HepG2 (cell line): ENCODE results near the gene ZMYND8. TPM values are rescaled to one million over a fixed set of nuclear protein-coding genes. Genes with fewer than 3 reads are reported as not detected.

Experiments
- E2F5 ChIP-seq: sonication (generic); formaldehyde crosslinking; conservative IDR thresholded peaks from 2 replicates; pipeline ENCODE4 v1.4.0; 2020; ENCODE audit warnings: missing genetic modification reagents
- ELF1 ChIP-seq: sonication (generic); formaldehyde crosslinking; IDR thresholded peaks from 2 replicates; pipeline ENCODE4 v1.4.0; 2020; ENCODE audit warnings: missing genetic modification reagents
- FOXA3 ChIP-seq: IDR thresholded peaks from 2 replicates; pipeline ENCODE4 v1.6.1; 2016; ENCODE audit warnings: missing genetic modification reagents, missing compliant biosample characterization
- HNF1A ChIP-seq, 2 experiments: sonication (generic) in 1 of 2; formaldehyde crosslinking in 1 of 2; IDR thresholded peaks; 2 replicates each; pipeline versions ENCODE4 v1.4.0 to v1.6.1; 2016 to 2020; ENCODE audit warnings: borderline replicate concordance in 1 of 2, low read depth in 1 of 2, mild to moderate bottlenecking in 1 of 2, missing genetic modification reagents in 1 of 2
- IKZF5 ChIP-seq: IDR thresholded peaks from 2 replicates; pipeline ENCODE4 v1.6.1; 2018; ENCODE audit warnings: missing genetic modification reagents, mild to moderate bottlenecking, missing compliant biosample characterization
- KDM2A ChIP-seq: sonication (generic); formaldehyde crosslinking; IDR thresholded peaks from 2 replicates; pipeline ENCODE4 v1.4.0; 2020; ENCODE audit warnings: low read depth, missing genetic modification reagents, borderline replicate concordance
- NFYB ChIP-seq: sonication (generic); formaldehyde crosslinking; IDR thresholded peaks from 2 replicates; pipeline ENCODE4 v1.4.0; 2020; ENCODE audit warnings: missing genetic modification reagents
- NR2F2 ChIP-seq: IDR thresholded peaks from 2 replicates; pipeline ENCODE4 v1.6.1; 2012; ENCODE audit warnings: low read depth, inconsistent platforms, borderline replicate concordance
- PHF8 ChIP-seq: sonication (generic); formaldehyde crosslinking; IDR thresholded peaks from 2 replicates; pipeline ENCODE4 v1.5.0; 2020; ENCODE audit warnings: missing genetic modification reagents
- SOX13 ChIP-seq, 3 experiments: fragments of 450-650 bp in 1 of 3; sonication (generic) in 1 of 3; formaldehyde crosslinking in 1 of 3; IDR thresholded peaks in 2 of 3; conservative IDR thresholded peaks in 1 of 3; 2 replicates each; pipeline versions ENCODE4 v1.5.0 to v1.6.1; 2016 to 2020; ENCODE audit warnings: antibody characterized with exemption in 1 of 3, mild to moderate bottlenecking in 1 of 3, missing compliant biosample characterization in 1 of 3, missing genetic modification reagents in 1 of 3, moderate library complexity in 1 of 3
- SRY ChIP-seq: sonication (generic); formaldehyde crosslinking; IDR thresholded peaks from 2 replicates; pipeline ENCODE4 v1.8.0; 2022; ENCODE audit warnings: mild to moderate bottlenecking, missing genetic modification reagents
- WIZ ChIP-seq: sonication (generic); formaldehyde crosslinking; IDR thresholded peaks from 2 replicates; pipeline ENCODE4 v1.5.1; 2020; ENCODE audit warnings: mild to moderate bottlenecking, missing genetic modification reagents
- ZNF451 ChIP-seq: sonication (generic); formaldehyde crosslinking; IDR thresholded peaks from 2 replicates; pipeline ENCODE4 v1.5.0; 2020; ENCODE audit warnings: mild to moderate bottlenecking, missing genetic modification reagents
- ZSCAN5A ChIP-seq: sonication (generic); formaldehyde crosslinking; IDR thresholded peaks from 2 replicates; pipeline ENCODE4 v1.8.0; 2022; ENCODE audit warnings: mild to moderate bottlenecking, missing genetic modification reagents, borderline replicate concordance
- polyA plus RNA-seq, 8 experiments: library from polyadenylated mRNA; depleted of rRNA in 3 of 8; stranded (reverse) in 7 of 8; unstranded in 1 of 8; fragments of >200 nt; fragmentation: Illumina TruSeq in 4 of 8; extraction: Trizol in 4 of 8; gene quantifications; 2 replicates each; pipeline versions ENCODE4 v1.2.1 to v1.2.3, GENCODE V29; 2011 to 2016; ENCODE audit warnings: low read depth in 4 of 8, missing spikeins in 1 of 8, mixed read lengths in 1 of 8; ENCODE audit not compliant: insufficient read depth in 1 of 8
- total RNA-seq, 5 experiments: library from RNA; depleted of rRNA; stranded (reverse); fragments of >200 nt; fragmentation: Illumina TruSeq; extraction: Trizol; gene quantifications; 2 replicates each; pipeline ENCODE4 v1.2.3, GENCODE V29; 2016; ENCODE audit warnings: low read depth in 1 of 5
- TF ChIP-seq, protein P1 (sequence below): sonication (generic); formaldehyde crosslinking; IDR thresholded peaks from 2 replicates; pipeline ENCODE4 v1.4.0; 2020; ENCODE audit warnings: missing genetic modification reagents

The ZMYND8 gene
- total and polyA plus RNA-seq, 2 of the 13 experiments (the other 11 are each of a cell fraction or from before 2014, with no cell fraction given), result 53.9 to 84.7 TPM

DNA sequence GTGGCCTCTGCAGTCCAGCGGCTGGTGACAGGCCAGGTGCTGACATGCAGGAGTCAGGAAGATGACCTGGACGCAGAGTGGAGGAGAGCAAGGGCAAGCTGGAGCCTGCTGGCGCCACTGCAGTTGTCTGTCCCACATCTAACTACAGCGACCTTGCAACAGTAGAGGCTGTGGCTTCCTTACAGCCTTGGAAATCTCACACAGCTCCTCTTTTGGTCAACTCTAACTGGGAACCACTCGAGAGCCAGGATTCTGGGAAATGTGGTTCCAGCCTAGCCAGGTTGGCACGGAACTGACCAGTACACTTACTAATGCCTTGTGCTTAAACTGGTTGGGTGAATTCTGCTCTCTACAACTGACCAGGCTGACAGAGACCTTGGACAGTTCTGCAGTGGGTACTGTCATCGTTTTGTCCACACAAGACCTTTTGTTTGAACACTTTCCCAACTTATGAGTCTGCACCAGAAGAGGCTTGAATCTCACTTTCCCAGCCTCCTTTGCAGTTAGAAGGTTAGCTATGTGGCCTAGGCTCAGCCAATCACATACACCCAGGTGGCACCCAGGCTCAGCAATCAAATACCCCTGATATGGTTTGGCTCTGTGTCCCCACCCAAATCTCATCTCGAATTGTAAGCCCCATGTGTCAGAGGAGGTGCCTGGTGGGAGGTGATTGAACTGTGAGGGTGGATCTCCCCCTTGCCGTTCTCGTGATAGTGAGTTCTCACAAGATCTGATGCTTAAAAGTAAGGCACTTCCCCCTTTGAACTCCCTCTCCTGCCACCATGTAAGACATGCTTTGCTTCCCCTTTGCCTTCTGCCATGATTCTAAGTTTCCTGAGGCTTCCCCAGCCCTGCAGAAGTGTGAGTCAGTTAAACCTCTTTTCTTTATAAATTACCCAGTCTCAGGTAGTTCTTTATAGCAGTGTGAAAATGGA, 153.5 kb downstream of the ZMYND8 start (continued):
- TF ChIP-seq IKZF5 (CRISPR knock-in tag) (peak; percentile 60; the same call in 1 of the 2 replicates), KDM2A (CRISPR knock-in tag) (peak; percentile 57; the same call in 1 of the 2 replicates), ELF1 (CRISPR knock-in tag) (0 out of 2 replicates have a peak, but pooled peaks have one; percentile 36), ZSCAN5A (CRISPR knock-in tag) (peak; percentile 100), NR2F2 (peak; percentile 19; the same call in 1 of the 2 replicates), FOXA3 (CRISPR knock-in tag) (peak; percentile 47), WIZ (CRISPR knock-in tag) (peak; percentile 22; the same call in 1 of the 2 replicates), HNF1A (IDR thresholded peaks at IDR 0.05; ENCODE audit: low read depth) (no peak), HNF1A (CRISPR knock-in tag; IDR thresholded peaks at IDR 0.05; ENCODE audit: borderline replicate concordance) (0 out of 2 replicates have a peak, but pooled peaks have one; percentile 40), E2F5 (CRISPR knock-in tag) (0 out of 2 replicates have a peak, but pooled peaks have one; percentile 8), PHF8 (no peak), SRY (CRISPR knock-in tag) (no peak; the same call in 1 of the 2 replicates), ZNF451 (CRISPR knock-in tag) (peak; percentile 53; the same call in 1 of the 2 replicates), SOX13 (IDR thresholded peaks at IDR 0.05) (no peak), SOX13 (CRISPR knock-in tag; conservative IDR thresholded peaks at IDR 0.05 in 1 of 2, IDR thresholded peaks at IDR 0.05 in 1 of 2) (peak in 1 of 2 experiments; percentile 39; a peak in 1 of 4 replicates), NFYB (peak; percentile 73)
- TF ChIP-seq, protein P1, sequence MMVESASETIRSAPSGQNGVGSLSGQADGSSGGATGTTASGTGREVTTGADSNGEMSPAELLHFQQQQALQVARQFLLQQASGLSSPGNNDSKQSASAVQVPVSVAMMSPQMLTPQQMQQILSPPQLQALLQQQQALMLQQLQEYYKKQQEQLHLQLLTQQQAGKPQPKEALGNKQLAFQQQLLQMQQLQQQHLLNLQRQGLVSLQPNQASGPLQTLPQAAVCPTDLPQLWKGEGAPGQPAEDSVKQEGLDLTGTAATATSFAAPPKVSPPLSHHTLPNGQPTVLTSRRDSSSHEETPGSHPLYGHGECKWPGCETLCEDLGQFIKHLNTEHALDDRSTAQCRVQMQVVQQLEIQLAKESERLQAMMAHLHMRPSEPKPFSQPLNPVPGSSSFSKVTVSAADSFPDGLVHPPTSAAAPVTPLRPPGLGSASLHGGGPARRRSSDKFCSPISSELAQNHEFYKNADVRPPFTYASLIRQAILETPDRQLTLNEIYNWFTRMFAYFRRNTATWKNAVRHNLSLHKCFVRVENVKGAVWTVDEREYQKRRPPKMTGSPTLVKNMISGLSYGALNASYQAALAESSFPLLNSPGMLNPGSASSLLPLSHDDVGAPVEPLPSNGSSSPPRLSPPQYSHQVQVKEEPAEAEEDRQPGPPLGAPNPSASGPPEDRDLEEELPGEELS, result 0 out of 2 replicates have a peak, but pooled peaks have one; percentile 17
